ENCODE measurements around the gene SYNPR.
"Not testable (repeated sequence)": the region's sequence is repeated elsewhere in the genome, so short reads cannot be mapped to it uniquely, and the experiment has no call there.

Gene SYNPR

DNA sequence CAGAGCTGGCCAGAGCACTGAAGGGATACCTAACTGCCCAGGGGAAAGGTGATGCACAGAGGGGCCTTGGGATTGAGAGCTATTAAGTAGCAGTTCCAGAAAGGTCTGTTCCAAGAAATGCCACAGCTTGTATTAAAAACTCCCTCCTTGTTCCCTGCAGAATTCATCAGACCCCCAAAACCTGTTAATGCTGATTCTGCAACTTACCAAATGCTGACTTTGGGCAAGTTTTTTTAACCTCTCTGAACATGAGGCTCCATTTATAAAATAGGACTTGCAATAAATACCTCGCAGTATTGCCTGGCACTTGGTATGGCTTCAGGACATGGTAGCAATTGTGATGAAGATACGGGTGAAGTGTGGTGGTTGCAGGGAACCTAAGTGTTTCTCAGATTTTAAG is 30.1 kb upstream of the SYNPR start:
- no peaks in the 10 kb centered on the region for H3K79me2 ChIP-seq (ENCODE audit: control insufficient read depth, low read length)
- no peaks in the 10 kb centered on the region for H3K4me1 ChIP-seq (ENCODE audit: control insufficient read depth, low read length)
- no peak overlapping the region for H3K4me2 ChIP-seq (ENCODE audit: low read length)

DNA sequence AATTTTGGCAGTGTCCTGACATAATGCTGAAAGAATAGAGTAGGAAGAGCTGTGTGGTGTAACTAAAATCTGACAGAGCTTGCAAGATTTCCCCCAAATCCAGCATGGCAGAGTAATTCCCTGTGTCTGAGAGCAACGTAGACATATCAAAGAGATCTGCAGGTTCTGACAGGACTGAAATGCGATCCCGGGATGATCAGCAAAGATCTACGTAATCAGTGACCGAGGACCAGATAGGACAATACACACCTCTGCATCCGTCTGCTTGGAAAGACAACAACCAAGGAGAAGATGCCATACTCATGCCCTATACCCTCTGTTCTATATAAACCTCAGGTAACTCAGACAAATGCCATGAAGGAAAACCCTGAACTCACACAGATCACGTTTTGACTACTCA is 26.6 kb upstream of the SYNPR start:
- Histone ChIP-seq H3K9me3 (ENCODE audit: control insufficient read depth, insufficient read depth, low read length) (no peaks in the 10 kb centered on the region), H3K9me2 (replicated peaks; ENCODE audit: control insufficient read depth, low read length) (no peaks in the 10 kb centered on the region), H3K36me3 (ENCODE audit: control insufficient read depth, low read length) (no peaks in the 10 kb centered on the region), H3K27ac (ENCODE audit: low read depth, low read length) (no peak overlapping the region), H4K20me1 (ENCODE audit: control insufficient read depth, insufficient read depth, low read depth, low read length) (no peaks in the 10 kb centered on the region), H3K4me3 (ENCODE audit: low read length) (no peak overlapping the region), H3K4me2 (ENCODE audit: low read length) (no peak overlapping the region), H3K79me2 (ENCODE audit: control insufficient read depth, low read length) (no peaks in the 10 kb centered on the region), H3F3A (ENCODE audit: control insufficient read depth, insufficient read depth) (no peaks in the 10 kb centered on the region), H3K27me3 (ENCODE audit: control insufficient read depth, low read length) (peaks cover 22% of the 10 kb centered on the region), H3K4me1 (ENCODE audit: control insufficient read depth, low read length) (no peaks in the 10 kb centered on the region)
- TF ChIP-seq EZH2phosphoT487 (IDR thresholded peaks at IDR 0.05; ENCODE audit: borderline replicate concordance, low read length): no peak
- TF ChIP-seq, protein P1, sequence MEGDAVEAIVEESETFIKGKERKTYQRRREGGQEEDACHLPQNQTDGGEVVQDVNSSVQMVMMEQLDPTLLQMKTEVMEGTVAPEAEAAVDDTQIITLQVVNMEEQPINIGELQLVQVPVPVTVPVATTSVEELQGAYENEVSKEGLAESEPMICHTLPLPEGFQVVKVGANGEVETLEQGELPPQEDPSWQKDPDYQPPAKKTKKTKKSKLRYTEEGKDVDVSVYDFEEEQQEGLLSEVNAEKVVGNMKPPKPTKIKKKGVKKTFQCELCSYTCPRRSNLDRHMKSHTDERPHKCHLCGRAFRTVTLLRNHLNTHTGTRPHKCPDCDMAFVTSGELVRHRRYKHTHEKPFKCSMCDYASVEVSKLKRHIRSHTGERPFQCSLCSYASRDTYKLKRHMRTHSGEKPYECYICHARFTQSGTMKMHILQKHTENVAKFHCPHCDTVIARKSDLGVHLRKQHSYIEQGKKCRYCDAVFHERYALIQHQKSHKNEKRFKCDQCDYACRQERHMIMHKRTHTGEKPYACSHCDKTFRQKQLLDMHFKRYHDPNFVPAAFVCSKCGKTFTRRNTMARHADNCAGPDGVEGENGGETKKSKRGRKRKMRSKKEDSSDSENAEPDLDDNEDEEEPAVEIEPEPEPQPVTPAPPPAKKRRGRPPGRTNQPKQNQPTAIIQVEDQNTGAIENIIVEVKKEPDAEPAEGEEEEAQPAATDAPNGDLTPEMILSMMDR (IDR thresholded peaks at IDR 0.05; ENCODE audit: low read depth, low read length, poor library complexity, severe bottlenecking): no peak

More for the DNA sequence above, 30.1 kb upstream of the SYNPR start:
- no peaks in the 10 kb centered on the region for H4K20me1 ChIP-seq (ENCODE audit: control insufficient read depth, insufficient read depth, low read depth, low read length)
- no peak overlapping the region for H3K27ac ChIP-seq (ENCODE audit: low read depth, low read length)
- H3F3A ChIP-seq (ENCODE audit: control insufficient read depth, insufficient read depth): no peaks in the 10 kb centered on the region
- H3K9me2 ChIP-seq (replicated peaks; ENCODE audit: control insufficient read depth, low read length): no peaks in the 10 kb centered on the region
- TF ChIP-seq, protein P1 (IDR thresholded peaks at IDR 0.05; ENCODE audit: low read depth, low read length, poor library complexity, severe bottlenecking): no peak
- no peak for TF ChIP-seq EZH2phosphoT487 (IDR thresholded peaks at IDR 0.05; ENCODE audit: borderline replicate concordance, low read length)
- no peaks in the 10 kb centered on the region for H3K36me3 ChIP-seq (ENCODE audit: control insufficient read depth, low read length)
- H3K4me3 ChIP-seq (ENCODE audit: low read length): no peak overlapping the region
- H3K9me3 ChIP-seq (ENCODE audit: control insufficient read depth, insufficient read depth, low read length): no peaks in the 10 kb centered on the region
- peaks cover 34% of the 10 kb centered on the region for H3K27me3 ChIP-seq (ENCODE audit: control insufficient read depth, low read length)

DNA sequence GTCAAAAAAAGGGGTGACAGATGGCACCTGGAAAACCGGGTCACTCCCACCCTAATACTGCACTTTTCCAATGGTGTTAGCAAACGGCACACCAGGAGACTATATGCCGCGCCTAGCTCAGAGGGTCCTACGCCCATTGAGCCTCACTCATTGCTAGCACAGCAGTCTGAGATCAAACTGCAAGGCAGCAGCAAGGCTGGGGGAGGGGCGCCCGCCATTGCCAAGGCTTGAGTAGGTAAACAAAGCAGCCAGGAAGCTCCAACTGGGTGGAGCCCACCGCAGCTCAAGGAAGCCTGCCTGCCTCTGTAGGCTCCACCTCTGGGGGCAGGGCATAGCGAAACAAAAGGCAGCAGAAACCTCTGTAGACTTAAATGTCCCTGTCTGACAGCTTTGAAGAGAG is 22.3 kb upstream of the SYNPR start:
- not testable (repeated sequence) for H3K36me3 ChIP-seq (ENCODE audit: control insufficient read depth, low read length); H3K9me3 ChIP-seq (ENCODE audit: control insufficient read depth, insufficient read depth, low read length); H3K27ac ChIP-seq (ENCODE audit: low read depth, low read length); H3K79me2 ChIP-seq (ENCODE audit: control insufficient read depth, low read length); H3K4me2 ChIP-seq (ENCODE audit: low read length); H3F3A ChIP-seq (ENCODE audit: control insufficient read depth, insufficient read depth); H3K27me3 ChIP-seq (ENCODE audit: control insufficient read depth, low read length); H3K4me3 ChIP-seq (ENCODE audit: low read length); H4K20me1 ChIP-seq (ENCODE audit: control insufficient read depth, insufficient read depth, low read depth, low read length); H3K4me1 ChIP-seq (ENCODE audit: control insufficient read depth, low read length); H3K9me2 ChIP-seq (replicated peaks; ENCODE audit: control insufficient read depth, low read length)

DNA sequence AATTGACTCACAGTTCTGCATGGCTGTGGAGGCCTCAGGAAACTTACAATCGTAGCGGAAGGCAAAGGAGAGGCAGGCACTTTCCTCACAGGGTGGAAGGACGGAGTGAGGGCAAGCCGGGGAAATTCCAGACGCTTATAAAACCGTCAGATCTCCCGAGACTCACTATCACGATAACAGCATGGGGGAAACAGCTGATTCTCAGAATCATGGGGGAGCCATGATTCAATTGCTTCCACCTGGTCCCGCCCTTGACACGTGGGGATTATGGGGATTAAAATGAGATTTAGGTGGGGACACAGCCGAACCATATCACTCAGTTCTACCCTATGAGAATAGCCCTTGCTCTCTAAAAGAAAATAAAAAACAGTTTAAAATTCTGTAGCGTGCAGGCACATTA is 13.4 kb upstream of the SYNPR start:
- H3K79me2 ChIP-seq (ENCODE audit: control insufficient read depth, low read length): no peaks in the 10 kb centered on the region
- H3K27me3 ChIP-seq (ENCODE audit: control insufficient read depth, low read length): no peaks in the 10 kb centered on the region
- no peaks in the 10 kb centered on the region for H3F3A ChIP-seq (ENCODE audit: control insufficient read depth, insufficient read depth)
- no peak overlapping the region for H3K4me3 ChIP-seq (ENCODE audit: low read length)
- no peaks in the 10 kb centered on the region for H3K4me1 ChIP-seq (ENCODE audit: control insufficient read depth, low read length)
- H3K9me3 ChIP-seq (ENCODE audit: control insufficient read depth, insufficient read depth, low read length): no peaks in the 10 kb centered on the region
- TF ChIP-seq, protein P1 (IDR thresholded peaks at IDR 0.05; ENCODE audit: low read depth, low read length, poor library complexity, severe bottlenecking): no peak
- H3K4me2 ChIP-seq (ENCODE audit: low read length): no peak overlapping the region
- H3K27ac ChIP-seq (ENCODE audit: low read depth, low read length): no peak overlapping the region
- no peaks in the 10 kb centered on the region for H3K9me2 ChIP-seq (replicated peaks; ENCODE audit: control insufficient read depth, low read length)
- no peaks in the 10 kb centered on the region for H3K36me3 ChIP-seq (ENCODE audit: control insufficient read depth, low read length)
- H4K20me1 ChIP-seq (ENCODE audit: control insufficient read depth, insufficient read depth, low read depth, low read length): no peaks in the 10 kb centered on the region
